Measurements from ENCODE around the gene RBM28. TPM values are rescaled to one million over a fixed set of nuclear protein-coding genes. Genes with fewer than 3 reads are reported as not detected.

The RBM28 gene, protein sequence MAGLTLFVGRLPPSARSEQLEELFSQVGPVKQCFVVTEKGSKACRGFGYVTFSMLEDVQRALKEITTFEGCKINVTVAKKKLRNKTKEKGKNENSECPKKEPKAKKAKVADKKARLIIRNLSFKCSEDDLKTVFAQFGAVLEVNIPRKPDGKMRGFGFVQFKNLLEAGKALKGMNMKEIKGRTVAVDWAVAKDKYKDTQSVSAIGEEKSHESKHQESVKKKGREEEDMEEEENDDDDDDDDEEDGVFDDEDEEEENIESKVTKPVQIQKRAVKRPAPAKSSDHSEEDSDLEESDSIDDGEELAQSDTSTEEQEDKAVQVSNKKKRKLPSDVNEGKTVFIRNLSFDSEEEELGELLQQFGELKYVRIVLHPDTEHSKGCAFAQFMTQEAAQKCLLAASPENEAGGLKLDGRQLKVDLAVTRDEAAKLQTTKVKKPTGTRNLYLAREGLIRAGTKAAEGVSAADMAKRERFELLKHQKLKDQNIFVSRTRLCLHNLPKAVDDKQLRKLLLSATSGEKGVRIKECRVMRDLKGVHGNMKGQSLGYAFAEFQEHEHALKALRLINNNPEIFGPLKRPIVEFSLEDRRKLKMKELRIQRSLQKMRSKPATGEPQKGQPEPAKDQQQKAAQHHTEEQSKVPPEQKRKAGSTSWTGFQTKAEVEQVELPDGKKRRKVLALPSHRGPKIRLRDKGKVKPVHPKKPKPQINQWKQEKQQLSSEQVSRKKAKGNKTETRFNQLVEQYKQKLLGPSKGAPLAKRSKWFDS
- polyA plus RNA-seq (2012; ENCODE audit: insufficient read depth, insufficient read length) = 62.6 TPM

DNA sequence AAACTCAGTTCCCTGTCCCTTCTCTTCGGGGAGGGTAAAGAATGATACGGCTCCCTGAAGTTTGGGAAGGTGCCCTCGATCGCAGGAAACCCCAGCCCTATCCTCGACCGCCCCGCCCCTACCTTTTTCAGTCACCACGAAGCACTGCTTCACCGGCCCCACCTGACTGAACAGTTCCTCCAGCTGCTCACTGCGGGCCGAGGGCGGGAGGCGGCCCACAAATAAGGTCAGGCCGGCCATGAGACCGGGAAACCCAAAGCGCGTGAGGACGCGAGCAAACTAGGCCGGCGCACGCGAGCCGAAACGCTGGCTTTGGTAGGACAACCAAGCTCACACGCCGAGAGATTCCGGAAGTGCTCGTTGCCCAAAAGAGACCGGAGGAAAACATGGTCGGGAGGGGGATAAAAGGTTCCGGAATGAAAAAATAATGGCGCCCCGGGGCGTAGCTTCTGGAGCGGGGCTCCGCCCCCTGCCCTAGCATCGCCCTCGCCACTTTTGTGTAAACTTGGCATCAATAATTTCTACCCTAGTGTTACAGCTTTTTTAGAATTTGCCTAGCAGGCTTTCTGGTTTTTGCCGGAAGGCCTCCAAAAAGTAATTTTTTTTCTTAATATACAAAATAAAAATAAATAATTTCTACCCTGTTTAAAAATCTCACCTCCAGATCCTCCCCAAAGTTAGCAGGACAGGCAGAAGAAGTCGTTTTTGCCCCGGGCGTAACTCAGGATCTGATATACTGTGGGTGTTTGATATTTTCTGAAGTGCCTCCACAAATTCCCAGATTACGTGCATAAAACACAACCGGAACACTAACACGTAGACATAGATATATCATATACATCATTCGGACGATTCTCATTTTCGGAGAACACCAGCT is at the start of gene RBM28:
Gene RBM28, minus strand, starts transcription at position 355 of the 877 bp plus-strand sequence. Its CDS starts 115 bp downstream, at position 240.
- peak within 1 kb of the TSS; percentile 96 for H3K4me3 ChIP-seq (ENCODE audit: low read length)
- peak; percentile 91 for DNase-seq (ENCODE audit: low read depth, low spot score)

DNA sequence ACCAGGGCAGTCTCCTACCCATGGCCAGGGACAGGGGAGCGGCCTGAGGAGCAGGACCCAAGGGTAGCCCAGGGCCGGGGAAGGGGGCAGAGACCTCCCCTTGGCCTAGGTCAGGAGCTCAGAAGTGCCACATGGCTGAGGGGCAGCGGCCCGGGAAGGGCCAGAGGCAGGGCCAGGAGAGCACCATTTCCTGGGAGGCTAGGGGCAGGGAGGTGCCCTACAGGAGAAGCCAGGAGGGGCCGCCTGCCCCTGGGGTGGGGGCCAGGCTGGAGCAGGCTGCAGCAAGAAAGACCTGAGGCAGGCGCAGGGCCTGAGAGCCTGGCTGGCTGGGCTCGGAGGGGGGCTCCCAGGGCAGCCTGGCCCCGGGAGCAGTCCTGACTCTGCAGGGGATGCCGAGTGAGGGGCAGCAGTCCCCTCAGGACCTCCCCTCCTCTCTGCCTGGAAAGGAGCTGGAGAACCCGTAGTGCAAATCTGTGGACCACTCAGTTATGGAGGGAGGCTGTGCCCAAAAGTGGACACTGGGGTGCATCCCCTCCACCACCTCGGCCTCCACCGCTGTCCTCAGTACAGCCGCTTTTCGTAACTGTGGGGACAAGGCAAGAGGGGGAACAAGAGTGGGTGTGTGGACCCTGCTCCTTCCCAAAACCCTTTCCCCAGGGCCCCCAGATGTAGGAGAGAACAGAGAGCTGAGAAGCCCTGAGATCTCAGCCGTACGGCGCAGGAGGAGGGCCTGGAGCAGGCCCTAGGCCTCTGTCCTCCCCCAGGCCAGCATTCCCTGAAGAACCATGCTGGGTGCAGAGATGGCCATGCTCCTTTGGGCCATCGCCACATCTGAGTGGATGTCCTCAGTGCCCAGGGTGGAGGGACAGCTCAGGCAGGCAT is 49.0 kb upstream of the RBM28 start:
- no peak for DNase-seq (ENCODE audit: low read depth, low spot score)
- no peak overlapping the region for H3K4me3 ChIP-seq (ENCODE audit: low read length)

DNA sequence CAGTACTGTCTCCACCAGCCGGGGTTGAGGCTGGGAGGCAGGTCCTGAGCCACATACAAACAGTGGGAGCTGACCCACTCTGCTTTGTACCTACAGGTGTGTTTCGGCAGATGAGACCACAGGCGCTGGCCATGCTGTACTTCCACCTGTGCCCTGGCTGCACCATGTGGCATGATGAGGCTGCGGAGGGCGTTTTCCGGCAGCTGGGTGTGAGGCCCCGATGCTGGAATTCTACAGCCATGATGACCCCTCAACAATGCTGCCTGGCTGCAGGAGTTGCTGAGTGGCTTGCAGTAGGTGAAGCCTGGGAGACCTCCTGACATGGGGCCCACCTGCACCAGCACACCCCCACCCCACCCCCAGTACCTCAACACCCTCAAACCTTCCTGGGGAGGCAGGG is 48.1 kb upstream of the RBM28 start:
- DNase-seq (ENCODE audit: low read depth, low spot score) = no peak

DNA sequence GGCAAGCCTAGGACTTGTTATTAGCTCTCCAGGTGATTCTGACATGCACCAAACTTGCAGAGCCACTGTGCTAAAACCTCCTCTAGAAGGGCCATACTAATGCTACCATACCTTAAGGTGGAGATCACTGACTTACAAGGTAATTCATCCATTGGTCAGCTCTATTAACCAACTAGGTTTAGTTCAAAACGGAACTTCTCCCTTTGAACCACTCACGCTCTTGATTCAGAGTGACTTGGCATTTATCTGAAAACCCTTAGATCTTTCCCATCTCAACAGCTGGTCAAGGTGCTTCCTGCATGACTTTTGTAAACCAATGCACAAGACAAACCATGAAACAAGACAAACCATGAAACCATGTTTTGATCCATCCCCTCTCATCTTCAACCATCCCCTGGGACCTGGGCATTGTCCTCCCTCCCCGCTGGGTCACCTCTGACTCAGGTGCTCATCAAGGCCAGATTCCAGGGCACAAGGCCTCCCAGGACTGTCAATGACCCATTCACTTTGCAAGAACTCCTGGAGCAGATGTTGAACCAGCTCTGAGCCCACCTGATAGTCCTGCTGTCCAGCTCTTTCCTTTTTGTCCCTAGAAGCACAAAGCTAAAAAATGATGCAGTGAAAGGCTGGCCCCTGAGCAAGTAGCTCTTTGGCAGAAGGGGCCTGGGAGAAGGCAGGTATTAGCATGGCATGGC is 47.3 kb upstream of the RBM28 start:
- no peak overlapping the region for H3K4me3 ChIP-seq (ENCODE audit: low read length)
- DNase-seq (ENCODE audit: low read depth, low spot score) = no peak

More for the DNA sequence above, 48.1 kb upstream of the RBM28 start:
- no peak overlapping the region for H3K4me3 ChIP-seq (ENCODE audit: low read length)

DNA sequence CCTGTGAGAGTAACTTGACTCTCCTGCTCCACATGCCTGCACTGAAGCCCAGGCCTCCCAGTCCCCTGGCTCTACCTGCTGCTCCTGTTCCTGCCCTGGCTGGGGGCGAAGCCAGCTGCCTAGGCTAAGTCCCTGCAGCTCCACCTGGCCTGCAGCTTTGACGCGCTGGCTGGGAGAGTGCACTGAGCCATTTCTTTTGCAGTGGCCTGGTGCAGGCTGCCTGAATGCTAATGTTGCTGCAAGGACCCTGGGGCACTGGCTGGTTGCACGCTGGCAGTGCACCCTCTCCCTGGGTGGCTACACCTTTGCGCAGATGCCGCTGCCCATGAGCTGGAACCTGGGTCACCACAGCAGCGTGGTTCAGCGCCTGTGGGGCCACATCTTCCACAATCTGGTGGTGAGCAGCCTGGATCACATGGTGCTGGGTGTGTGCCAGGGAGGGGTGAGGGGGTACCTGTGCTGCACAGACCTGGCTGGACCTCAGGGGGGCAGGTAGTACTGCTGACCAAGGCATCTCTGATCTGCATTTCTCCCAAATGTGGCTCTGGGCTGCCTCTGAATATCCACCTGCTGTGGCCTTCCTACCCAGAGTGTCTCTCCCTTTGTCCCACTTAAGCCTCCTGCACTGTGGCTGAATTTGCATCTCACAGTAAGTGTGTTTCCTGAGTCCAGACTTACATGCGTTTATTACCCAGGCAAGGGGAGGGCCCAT is 46.1 kb upstream of the RBM28 start:
- DNase-seq (ENCODE audit: low read depth, low spot score) = no peak
- H3K4me3 ChIP-seq (ENCODE audit: low read length) = no peak overlapping the region

DNA sequence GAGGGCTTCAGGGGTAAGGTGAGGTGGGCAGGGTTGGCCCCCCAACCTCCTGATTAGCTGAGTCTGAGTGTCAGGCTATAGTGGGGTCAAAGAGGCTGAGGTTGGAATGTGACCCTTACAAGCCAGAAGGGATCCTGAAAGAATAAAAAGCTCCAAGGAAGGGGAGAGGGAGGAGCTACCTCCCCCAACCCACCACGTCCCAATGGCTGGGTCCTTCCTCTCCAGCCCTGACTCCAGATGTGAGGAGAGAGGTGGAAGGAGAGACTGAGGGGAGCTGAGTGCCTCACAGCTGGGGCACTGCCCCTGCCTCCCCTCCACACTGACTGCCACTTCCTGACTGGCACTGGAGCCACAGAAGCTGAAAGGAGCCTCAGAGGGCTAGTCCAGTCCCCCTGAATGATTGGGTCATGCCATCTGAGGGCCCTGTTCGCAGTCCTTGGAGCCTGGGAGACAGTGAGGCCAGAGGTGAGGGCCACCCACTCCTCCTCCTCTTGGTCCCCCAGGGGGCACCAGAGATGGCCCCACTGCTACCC is 45.4 kb upstream of the RBM28 start:
- DNase-seq (ENCODE audit: low read depth, low spot score) = no peak
- H3K4me3 ChIP-seq (ENCODE audit: low read length) = no peak overlapping the region

DNA sequence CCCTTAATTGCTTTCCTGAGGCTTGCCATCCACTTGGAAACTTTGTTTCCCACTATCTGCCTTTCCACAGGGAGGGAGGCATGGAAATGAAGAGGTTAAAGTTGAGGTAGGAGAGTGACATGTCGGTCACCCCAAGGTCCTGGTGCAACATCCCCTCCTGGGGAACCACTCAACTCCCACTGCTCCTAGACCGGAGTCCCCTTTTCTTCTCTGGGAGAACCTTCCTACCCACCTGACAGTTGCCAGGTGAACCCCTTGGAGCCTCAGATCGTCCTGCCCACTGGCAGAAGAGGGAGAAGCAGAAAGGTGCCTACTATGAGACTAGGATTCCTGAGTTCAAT is 44.4 kb upstream of the RBM28 start:
- no peak overlapping the region for H3K4me3 ChIP-seq (ENCODE audit: low read length)
- no peak for DNase-seq (ENCODE audit: low read depth, low spot score)

DNA sequence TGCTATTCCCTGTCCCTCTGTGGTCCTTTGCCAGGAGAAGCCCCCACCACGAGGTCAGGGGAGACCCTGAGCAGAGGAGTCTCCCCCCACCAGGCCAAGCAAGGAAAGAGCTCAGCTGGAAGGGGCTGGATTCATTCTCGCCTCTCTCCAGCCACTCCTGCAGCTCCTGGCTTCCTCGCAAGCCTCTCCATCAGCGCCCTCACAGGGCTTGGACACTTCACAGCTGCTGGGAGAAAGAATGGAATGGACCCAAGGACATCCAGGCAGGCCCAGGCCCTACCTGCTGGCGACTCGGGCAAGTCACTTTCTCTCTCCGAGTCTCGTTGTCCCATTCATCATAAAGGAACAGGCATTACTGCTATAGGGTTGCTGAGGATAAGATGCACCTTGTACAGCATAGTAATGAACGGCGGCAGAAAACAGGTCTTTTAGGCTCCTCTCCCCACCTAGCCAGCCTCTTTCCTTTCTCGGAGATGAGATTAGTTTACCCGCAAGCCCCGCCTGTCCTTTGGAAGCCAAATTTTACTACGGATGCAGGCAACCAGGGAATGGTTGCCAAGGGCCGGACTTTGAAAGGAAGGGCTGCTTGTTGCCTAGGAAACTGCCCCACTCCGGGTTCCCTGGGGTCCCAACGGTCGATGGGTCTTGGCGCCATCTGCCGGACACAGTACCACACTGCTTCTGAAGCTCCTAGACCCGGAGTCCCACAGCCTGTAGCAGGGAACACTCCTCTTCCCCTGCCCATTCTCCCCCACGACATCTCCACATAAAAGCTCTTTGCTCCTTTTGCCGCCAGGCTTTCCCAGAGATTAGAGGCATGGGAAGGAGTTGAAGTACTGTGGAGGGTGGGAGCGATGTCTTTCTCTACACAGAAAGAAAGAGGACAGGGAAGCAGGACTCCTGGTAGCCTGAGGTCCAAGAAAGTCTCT is 43.8 kb upstream of the RBM28 start:
- DNase-seq (ENCODE audit: low read depth, low spot score) = no peak
- no peak overlapping the region for H3K4me3 ChIP-seq (ENCODE audit: low read length)

DNA sequence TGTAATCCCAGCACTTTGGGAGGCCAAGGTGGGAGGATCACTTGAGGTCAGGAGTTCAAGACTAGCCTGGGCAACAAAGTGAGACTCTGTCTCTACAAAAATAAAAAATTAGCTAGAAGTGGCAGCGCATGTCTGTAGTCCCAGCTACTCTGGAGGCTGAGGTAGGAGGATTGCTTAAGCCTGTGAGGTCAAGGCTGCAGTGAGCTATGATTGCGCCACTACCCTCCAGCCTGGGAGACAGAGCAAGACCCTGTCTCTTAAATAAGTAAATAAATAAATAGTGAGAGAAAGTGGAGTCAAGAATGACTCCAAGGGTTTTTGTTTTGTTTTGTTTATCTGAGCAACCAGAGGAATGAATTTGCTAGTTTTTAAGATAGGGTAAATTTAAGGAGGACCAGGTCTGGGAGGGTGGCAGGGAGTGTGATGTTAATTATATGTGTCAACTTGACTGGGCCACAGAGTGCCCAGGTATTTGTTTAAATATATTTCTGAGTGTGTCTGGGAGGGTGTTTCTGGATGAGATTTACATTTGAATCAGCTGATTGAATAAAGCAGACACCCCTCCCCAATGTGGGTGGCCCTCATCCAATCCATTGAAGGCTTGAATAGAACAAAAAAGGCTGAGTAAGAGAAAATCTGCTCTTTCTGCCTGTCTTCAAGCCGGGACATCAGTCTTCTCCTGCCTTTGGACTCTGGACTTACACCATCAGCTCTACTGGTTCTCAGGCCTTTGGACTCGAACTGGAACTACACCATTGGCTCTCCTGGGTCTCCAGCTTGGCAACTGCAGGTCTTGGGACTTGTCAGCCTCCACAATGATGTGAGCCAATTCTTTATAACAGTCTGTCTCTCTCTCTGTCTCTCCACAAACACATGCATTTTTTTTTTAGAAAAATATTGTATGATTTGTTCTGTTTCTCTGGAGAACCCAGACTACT is 42.5 kb upstream of the RBM28 start:
- no peak overlapping the region for H3K4me3 ChIP-seq (ENCODE audit: low read length)
- DNase-seq (ENCODE audit: low read depth, low spot score) = no peak

DNA sequence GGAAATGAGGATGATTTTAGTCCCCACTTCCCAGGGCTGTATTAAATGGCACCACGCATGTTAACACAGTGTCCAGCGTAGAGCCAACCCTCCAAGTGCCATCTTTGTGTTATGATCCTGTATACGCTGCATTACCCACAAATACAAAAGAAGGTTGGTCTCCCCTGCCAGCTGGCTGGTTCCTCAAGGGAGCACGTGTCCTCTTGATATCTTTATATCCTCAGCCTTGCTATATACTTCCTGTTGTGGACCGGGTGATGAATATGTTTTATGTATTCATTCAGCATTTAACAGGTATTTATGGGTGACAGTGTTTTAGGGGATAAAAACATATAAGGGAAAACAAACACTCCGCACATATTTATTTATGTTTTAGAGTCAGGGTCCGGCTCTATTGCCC is 41.0 kb upstream of the RBM28 start:
- H3K4me3 ChIP-seq (ENCODE audit: low read length) = no peak overlapping the region
- no peak for DNase-seq (ENCODE audit: low read depth, low spot score)

DNA sequence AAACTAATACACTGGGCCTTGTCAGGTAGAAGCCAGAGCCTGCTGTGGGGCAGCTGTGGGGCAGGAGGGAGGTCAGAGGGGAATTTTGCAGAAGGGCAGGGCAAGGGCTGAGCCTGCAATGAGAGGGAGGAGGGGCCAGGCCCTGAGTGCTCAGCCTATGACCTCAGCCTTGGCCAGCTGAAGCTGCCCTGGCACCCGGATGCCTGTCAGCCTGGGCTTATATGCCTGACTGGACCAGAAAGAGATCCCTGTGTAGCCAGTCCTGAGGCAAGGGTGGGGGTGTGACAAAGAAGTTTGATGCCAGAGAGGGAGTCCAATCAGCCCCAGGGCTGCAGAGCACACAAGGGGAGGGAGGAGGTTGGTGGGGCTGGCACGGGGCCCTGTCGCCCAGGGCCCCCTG is 40.1 kb upstream of the RBM28 start:
- no peak overlapping the region for H3K4me3 ChIP-seq (ENCODE audit: low read length)
- no peak for DNase-seq (ENCODE audit: low read depth, low spot score)

DNA sequence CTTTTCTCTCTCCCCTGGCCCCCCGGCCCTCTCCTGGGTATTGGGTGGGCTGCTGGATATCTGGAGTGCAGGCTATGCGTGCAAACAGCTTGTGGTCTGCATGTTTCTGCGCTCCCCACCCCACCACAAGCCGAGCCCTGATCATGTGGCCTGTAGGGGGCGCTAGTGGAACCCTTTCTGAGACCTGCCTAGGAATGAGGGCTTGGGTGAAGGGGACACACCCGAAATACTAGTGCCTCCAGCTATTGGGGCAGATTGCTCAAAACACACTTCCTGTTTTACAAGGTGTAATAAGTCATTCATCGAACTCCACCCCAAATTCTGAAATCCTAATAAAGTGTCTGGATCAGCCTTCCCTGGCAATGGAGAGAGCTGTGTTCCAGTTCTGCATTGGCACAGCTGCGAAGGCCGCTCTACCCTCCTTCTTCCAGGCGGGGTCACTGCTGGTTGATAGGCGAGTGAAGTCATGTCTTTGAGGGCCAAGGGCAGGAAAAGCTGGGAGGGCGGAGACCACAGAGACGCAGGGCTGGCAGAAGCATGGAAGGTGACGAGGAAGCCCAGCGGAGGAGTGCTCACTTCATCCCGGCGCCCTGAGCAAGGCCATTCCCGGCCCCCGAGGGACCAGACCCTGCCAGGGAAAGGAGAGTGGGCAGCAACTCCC is 37.6 kb upstream of the RBM28 start:
- DNase-seq (ENCODE audit: low read depth, low spot score) = no peak
- H3K4me3 ChIP-seq (ENCODE audit: low read length) = no peak overlapping the region

DNA sequence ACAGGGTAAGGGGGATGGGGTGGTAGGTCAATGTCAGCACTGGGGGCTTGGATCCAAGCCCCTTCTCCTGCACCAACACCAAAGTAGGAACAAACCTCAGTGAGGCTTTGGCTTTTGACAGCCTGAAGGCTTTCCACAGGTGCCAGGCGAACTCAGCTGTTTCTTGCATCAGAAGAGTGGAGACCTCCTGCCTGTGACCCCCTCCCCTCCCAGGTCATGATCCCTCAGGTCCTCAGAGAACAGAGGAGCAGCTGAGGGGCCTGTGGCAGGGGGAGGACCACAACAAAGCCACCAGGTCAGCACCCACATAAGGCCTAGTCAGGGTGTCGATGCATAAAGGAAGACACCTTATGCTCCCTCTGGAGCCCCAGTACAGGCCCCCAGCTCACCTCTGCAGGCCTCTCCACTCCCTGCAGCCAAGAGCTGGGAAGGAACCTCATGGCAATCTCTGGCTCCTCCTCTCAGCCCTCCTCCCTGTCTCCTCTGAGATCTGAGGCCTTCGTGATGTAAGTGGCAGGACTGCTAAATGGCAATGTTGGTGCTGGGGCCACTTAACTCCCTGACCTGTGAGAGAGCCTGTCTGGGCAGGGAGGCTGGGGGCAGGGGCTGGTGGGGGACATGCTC is 36.9 kb upstream of the RBM28 start:
- no peak for DNase-seq (ENCODE audit: low read depth, low spot score)
- no peak overlapping the region for H3K4me3 ChIP-seq (ENCODE audit: low read length)

DNA sequence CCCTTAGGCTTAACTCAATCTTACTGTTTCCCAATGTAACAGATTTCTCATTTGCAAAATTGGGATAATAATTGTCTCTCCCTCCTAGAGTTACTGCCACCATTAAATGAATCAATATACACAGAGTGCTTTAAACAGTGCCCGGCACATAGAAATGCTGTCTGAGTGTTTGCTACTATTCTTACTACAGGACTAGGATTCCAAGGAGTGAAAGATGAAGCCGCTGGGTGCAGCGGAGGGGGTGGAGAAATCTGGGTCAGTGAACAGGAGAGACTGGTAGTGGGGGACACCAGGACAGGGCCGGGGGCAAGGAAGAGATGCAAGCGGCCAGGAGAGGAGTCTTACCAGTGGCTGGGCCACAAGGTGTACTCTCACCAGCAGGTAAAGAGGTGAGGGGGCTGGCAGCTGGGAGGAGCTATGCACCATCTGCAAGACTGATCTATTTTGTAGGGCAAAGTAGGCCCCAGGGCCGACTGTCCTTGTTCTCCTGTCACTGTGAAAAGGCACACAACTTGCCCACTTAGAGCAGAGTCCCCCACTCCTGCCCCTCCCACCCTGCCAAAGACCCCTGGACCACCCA is 36.3 kb upstream of the RBM28 start:
- H3K4me3 ChIP-seq (ENCODE audit: low read length) = no peak overlapping the region
- DNase-seq (ENCODE audit: low read depth, low spot score) = no peak

All from Jurkat, Clone E6-1 (cell line).